ENCODE results near the gene SAPCD2.

DNA sequence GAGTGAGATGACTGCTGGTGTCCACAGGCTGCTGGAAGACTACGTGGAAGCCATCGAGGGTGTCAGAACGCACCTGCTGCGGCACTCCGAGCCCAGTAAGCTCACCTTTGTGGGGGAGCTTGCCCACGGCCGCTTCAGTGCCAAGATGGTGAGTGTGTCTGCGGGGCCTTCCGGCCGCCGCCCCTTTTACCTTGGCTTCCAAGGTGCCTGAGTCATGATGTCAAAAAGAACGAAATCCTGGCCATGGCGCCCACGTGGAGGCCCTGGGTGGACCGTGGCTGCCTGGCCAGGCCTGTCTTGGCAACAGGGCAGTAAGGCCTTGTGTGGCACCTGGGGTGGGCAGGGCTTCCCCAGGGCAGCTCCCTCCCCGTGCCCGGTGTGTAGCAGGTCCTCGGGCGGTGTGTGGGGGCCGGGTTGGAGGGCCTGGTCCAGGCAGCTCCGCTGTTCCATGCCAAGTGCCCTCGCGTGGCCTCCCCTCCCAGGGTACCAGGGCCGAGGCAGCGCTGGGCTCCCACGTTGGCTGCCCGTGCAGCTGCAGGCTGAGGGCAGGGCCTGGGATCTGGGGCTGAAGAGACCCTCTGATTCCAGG is 36.4 kb upstream of the SAPCD2 start:
- TF ChIP-seq, protein P1, sequence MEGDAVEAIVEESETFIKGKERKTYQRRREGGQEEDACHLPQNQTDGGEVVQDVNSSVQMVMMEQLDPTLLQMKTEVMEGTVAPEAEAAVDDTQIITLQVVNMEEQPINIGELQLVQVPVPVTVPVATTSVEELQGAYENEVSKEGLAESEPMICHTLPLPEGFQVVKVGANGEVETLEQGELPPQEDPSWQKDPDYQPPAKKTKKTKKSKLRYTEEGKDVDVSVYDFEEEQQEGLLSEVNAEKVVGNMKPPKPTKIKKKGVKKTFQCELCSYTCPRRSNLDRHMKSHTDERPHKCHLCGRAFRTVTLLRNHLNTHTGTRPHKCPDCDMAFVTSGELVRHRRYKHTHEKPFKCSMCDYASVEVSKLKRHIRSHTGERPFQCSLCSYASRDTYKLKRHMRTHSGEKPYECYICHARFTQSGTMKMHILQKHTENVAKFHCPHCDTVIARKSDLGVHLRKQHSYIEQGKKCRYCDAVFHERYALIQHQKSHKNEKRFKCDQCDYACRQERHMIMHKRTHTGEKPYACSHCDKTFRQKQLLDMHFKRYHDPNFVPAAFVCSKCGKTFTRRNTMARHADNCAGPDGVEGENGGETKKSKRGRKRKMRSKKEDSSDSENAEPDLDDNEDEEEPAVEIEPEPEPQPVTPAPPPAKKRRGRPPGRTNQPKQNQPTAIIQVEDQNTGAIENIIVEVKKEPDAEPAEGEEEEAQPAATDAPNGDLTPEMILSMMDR (IDR thresholded peaks at IDR 0.05) = no peak
- TF ChIP-seq POLR2A (IDR thresholded peaks at IDR 0.05) = no peak
- TF ChIP-seq POLR2AphosphoS5 (IDR thresholded peaks at IDR 0.05; ENCODE audit: insufficient read depth in 1 of 2, low read depth in 1 of 2) = no peak
